ENCODE results near the gene STAB1. TPM values are rescaled to one million over a fixed set of nuclear protein-coding genes. Genes with fewer than 3 reads are reported as not detected.

STAB1 gene
- total RNA-seq, 1 donor from 2014 or later = 464 TPM

Other genes with a start within 250 kb of the STAB1 start
- gene PPM1M, start 249.6 kb upstream of the STAB1 start, total RNA-seq = 20.6 and 25.0 TPM in 2 replicates
- gene WDR82, start 216.7 kb upstream of the STAB1 start, total RNA-seq = 81.3 and 111 TPM in 2 replicates
- 22.3 and 22.9 TPM in 2 replicates for gene GLYCTK, start 207.5 kb upstream of the STAB1 start, total RNA-seq
- 3.3 and 5.6 TPM in 2 replicates for gene DNAH1, start 179.0 kb upstream of the STAB1 start, total RNA-seq
- 72.7 and 92.1 TPM in 2 replicates for gene BAP1, start 85.3 kb upstream of the STAB1 start, total RNA-seq
- gene PHF7, start 84.7 kb upstream of the STAB1 start, total RNA-seq = 2.9 and 4.4 TPM in 2 replicates
- gene SEMA3G, start 50.2 kb upstream of the STAB1 start, total RNA-seq = 30.5 and 30.9 TPM in 2 replicates
- gene TNNC1, start 41.3 kb upstream of the STAB1 start, total RNA-seq = not detected in 2 replicates
- 72.8 and 106 TPM in 2 replicates for gene NISCH, start 39.7 kb upstream of the STAB1 start, total RNA-seq
- gene NT5DC2, start 38.5 kb downstream of the STAB1 start, total RNA-seq = 32.2 and 81.1 TPM in 2 replicates
- gene UQCC5, start 41.3 kb downstream of the STAB1 start, total RNA-seq = 1.7 and 2.7 TPM in 2 replicates
- 83.9 and 107 TPM in 2 replicates for gene PBRM1, start 190.6 kb downstream of the STAB1 start, total RNA-seq
- gene GNL3, start 190.7 kb downstream of the STAB1 start, total RNA-seq = 113 and 135 TPM in 2 replicates
- 67.7 and 70.6 TPM in 2 replicates for gene GLT8D1, start 210.5 kb downstream of the STAB1 start, total RNA-seq
- 40.5 and 52.5 TPM in 2 replicates for gene SPCS1, start 210.8 kb downstream of the STAB1 start, total RNA-seq